Hepatocyte (in vitro differentiated cells): ENCODE results near the gene FHDC1. TPM values are rescaled to one million over a fixed set of nuclear protein-coding genes. Genes with fewer than 3 reads are reported as not detected.
A peak's percentile ranks its signal among the peaks of the same experiment; 100 is the strongest.

Experiments
- DNase-seq: peaks from one replicate; pipeline ENCODE4 v3.0.0-alpha.2; 2016; ENCODE audit warnings: low spot score
- H2AFZ ChIP-seq: fragments of 200-600 bp; sonication (generic); 2 replicates; pipeline ENCODE4 v1.6.0; 2016; ENCODE audit warnings: antibody characterized with exemption, mild to moderate bottlenecking
- H3K27ac ChIP-seq: fragments of 200-600 bp; sonication (generic); 2 replicates; pipeline ENCODE4 v1.5.1; 2016; ENCODE audit warnings: mild to moderate bottlenecking
- H3K27me3 ChIP-seq: fragments of 200-600 bp; sonication (generic); 2 replicates; pipeline ENCODE4 v1.6.1; 2016
- H3K36me3 ChIP-seq: fragments of 200-600 bp; sonication (generic); replicated peaks from 2 replicates; pipeline ENCODE4 v1.5.1; 2016; ENCODE audit warnings: low read depth; ENCODE audit not compliant: insufficient read depth
- H3K4me1 ChIP-seq: fragments of 200-600 bp; sonication (generic); 2 replicates; pipeline ENCODE4 v1.5.1; 2016; ENCODE audit warnings: mild to moderate bottlenecking, moderate library complexity; ENCODE audit not compliant: insufficient read depth
- H3K4me2 ChIP-seq: fragments of 200-600 bp; sonication (generic); 2 replicates; pipeline ENCODE4 v1.6.0; 2016
- H3K4me3 ChIP-seq: fragments of 200-600 bp; sonication (generic); 2 replicates; pipeline ENCODE4 v1.5.1; 2016; ENCODE audit warnings: mild to moderate bottlenecking
- H3K79me2 ChIP-seq: fragments of 200-600 bp; sonication (generic); 2 replicates; pipeline ENCODE4 v1.6.0; 2017; ENCODE audit warnings: mild to moderate bottlenecking
- H3K9me2 ChIP-seq: fragments of 200-600 bp; sonication (generic); replicated peaks from 2 replicates; pipeline ENCODE4 v1.6.0; 2017; ENCODE audit warnings: mild to moderate bottlenecking; ENCODE audit not compliant: insufficient read depth
- H3K9me3 ChIP-seq: fragments of 200-600 bp; sonication (generic); 2 replicates; pipeline ENCODE4 v1.5.1; 2016; ENCODE audit warnings: low read depth, mild to moderate bottlenecking
- H4K20me1 ChIP-seq: fragments of 200-600 bp; sonication (generic); 2 replicates; pipeline ENCODE4 v1.6.0; 2016; ENCODE audit warnings: mild to moderate bottlenecking; ENCODE audit not compliant: insufficient read depth, poor library complexity, severe bottlenecking
- EZH2 ChIP-seq: fragments of 200-600 bp; sonication (generic); IDR thresholded peaks from 2 replicates; pipeline ENCODE4 v1.6.1; 2016; ENCODE audit warnings: antibody characterized with exemption, mild to moderate bottlenecking, borderline replicate concordance
- EZH2phosphoT487 ChIP-seq: fragments of 200-600 bp; sonication (generic); IDR thresholded peaks from one replicate; pipeline ENCODE4 v1.6.1; 2018; ENCODE audit warnings: antibody characterized with exemption, mild to moderate bottlenecking, low read depth, moderate library complexity; ENCODE audit not compliant: unreplicated experiment, severe bottlenecking
- WGBS: methylation state at CpG from one replicate; pipeline ENCODE4 v1.1.6; 2016; ENCODE audit warnings: low lambda C conversion rate; ENCODE audit errors: missing lambda C conversion rate; 5-methylcytosine and 5-hydroxymethylcytosine counted together
- polyA plus RNA-seq: library from polyadenylated mRNA; unstranded; fragments of >200 nt; fragmentation: Nextera tagmentation; extraction: Ambion mirVana; gene quantifications from 2 replicates; pipeline ENCODE4 v1.2.1, GENCODE V29; 2016
- total RNA-seq: library from RNA; depleted of rRNA; stranded (reverse); fragments of >200 nt; gene quantifications from 2 replicates; pipeline ENCODE4 v1.2.3, GENCODE V29; 2014
- TF ChIP-seq, protein P1 (sequence below): fragments of 200-600 bp; sonication (generic); IDR thresholded peaks from 2 replicates; pipeline ENCODE4 v1.5.1; 2016; ENCODE audit warnings: antibody characterized with exemption, mild to moderate bottlenecking; ENCODE audit not compliant: poor library complexity

FHDC1 gene
- total and polyA plus RNA-seq, 2 experiments from 2014 or later = 2.1 to 3.1 TPM

DNA sequence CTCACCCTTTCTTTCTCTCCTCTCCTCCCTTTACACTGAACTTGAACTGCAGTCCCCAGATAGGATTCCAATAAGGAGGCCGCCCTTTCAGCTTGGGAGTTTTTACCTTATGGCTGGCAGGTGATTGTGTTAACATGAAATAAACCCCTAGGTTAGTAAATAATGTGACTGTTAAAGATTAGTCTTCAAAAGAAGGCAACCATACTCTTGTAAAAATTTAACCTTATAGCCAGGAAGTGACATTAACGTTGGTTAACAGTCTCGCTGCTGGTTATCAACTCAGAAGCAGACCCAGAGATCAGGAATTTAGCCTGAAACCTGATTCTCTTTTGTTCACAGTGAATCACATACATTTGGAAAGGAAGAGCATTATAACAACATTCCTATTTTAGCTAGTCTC, 15.2 kb downstream of the FHDC1 start:
- Histone ChIP-seq H4K20me1 (no peaks in the 10 kb centered on the region), H3K4me1 (peaks cover 8% of the 10 kb centered on the region), H3K9me2 (no peaks in the 10 kb centered on the region), H3K36me3 (no peaks in the 10 kb centered on the region), H2AFZ (no peak overlapping the region), H3K4me3 (no peak overlapping the region), H3K4me2 (peak overlapping the region; percentile 62), H3K27me3 (no peaks in the 10 kb centered on the region), H3K79me2 (peaks cover 19% of the 10 kb centered on the region), H3K9me3 (no peaks in the 10 kb centered on the region), H3K27ac (peak overlapping the region; percentile 29)
- no peak for TF ChIP-seq EZH2
- TF ChIP-seq, protein P1, sequence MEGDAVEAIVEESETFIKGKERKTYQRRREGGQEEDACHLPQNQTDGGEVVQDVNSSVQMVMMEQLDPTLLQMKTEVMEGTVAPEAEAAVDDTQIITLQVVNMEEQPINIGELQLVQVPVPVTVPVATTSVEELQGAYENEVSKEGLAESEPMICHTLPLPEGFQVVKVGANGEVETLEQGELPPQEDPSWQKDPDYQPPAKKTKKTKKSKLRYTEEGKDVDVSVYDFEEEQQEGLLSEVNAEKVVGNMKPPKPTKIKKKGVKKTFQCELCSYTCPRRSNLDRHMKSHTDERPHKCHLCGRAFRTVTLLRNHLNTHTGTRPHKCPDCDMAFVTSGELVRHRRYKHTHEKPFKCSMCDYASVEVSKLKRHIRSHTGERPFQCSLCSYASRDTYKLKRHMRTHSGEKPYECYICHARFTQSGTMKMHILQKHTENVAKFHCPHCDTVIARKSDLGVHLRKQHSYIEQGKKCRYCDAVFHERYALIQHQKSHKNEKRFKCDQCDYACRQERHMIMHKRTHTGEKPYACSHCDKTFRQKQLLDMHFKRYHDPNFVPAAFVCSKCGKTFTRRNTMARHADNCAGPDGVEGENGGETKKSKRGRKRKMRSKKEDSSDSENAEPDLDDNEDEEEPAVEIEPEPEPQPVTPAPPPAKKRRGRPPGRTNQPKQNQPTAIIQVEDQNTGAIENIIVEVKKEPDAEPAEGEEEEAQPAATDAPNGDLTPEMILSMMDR = no peak
- TF ChIP-seq EZH2phosphoT487 = no peak
- 16% methylated on average over 3 of the region's 3 CpGs for WGBS
- peak; percentile 29 for DNase-seq

DNA sequence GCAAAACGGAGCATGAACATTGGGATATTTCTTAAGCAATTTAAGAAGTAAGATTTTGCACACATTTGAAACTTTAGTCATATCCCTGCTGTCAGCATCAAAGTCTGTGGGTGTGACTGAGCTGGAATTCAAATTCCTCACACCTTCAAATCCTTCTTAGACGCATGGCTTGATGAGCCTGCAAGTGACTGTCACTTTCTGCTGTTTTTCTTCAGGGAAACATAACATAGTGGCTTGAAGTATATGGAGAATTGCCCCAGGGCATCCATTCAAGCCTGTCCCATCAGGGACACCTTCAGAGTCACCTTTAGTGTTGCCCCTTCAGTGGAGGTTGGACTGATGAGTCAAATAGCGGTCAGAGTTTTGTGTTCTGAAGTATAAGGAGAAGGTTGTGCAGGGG, 17.4 kb downstream of the FHDC1 start:
- no peaks in the 10 kb centered on the region for H3K9me3 ChIP-seq
- H4K20me1 ChIP-seq = no peaks in the 10 kb centered on the region
- peaks cover 12% of the 10 kb centered on the region for H3K79me2 ChIP-seq
- WGBS = 89% methylated on average over 3 of the region's 3 CpGs
- no peak overlapping the region for H3K4me3 ChIP-seq
- no peaks in the 10 kb centered on the region for H3K36me3 ChIP-seq
- H3K4me1 ChIP-seq = peaks cover 30% of the 10 kb centered on the region
- no peaks in the 10 kb centered on the region for H3K9me2 ChIP-seq
- H3K27me3 ChIP-seq = no peaks in the 10 kb centered on the region
- H2AFZ ChIP-seq = no peak overlapping the region
- no peak for TF ChIP-seq EZH2
- TF ChIP-seq, protein P1 = no peak
- TF ChIP-seq EZH2phosphoT487 = no peak
- H3K27ac ChIP-seq = no peak overlapping the region
- no peak for DNase-seq
- H3K4me2 ChIP-seq = no peak overlapping the region

DNA sequence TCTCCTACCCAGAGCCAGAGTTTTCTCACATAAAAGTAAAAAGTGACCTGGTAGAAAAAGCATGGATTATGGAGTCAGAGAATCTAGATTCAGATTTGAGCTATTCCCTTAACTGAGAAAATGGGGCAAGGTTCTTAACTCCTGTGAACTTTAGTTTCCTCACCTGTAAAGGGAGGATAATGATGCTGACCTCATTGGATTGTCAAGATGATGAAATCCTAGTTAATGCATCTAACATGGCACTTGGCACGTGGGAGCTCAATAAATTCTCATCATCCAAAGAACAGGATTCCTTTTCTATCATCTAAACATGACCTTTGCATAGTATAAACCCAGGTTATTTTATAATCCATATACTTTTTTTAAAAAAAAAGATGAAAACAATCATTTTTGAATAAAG, 18.6 kb downstream of the FHDC1 start:
- Histone ChIP-seq H4K20me1 (no peaks in the 10 kb centered on the region), H3K9me3 (no peaks in the 10 kb centered on the region), H3K9me2 (no peaks in the 10 kb centered on the region), H3K4me2 (no peak overlapping the region), H3K27me3 (no peaks in the 10 kb centered on the region), H2AFZ (no peak overlapping the region), H3K4me3 (no peak overlapping the region), H3K36me3 (no peaks in the 10 kb centered on the region), H3K79me2 (peaks cover 8% of the 10 kb centered on the region), H3K27ac (no peak overlapping the region), H3K4me1 (peaks cover 35% of the 10 kb centered on the region)
- WGBS = 83% methylated on average over 1 of the region's 1 CpG
- no peak for TF ChIP-seq EZH2phosphoT487
- TF ChIP-seq EZH2 = no peak
- TF ChIP-seq, protein P1 = no peak
- no peak for DNase-seq

DNA sequence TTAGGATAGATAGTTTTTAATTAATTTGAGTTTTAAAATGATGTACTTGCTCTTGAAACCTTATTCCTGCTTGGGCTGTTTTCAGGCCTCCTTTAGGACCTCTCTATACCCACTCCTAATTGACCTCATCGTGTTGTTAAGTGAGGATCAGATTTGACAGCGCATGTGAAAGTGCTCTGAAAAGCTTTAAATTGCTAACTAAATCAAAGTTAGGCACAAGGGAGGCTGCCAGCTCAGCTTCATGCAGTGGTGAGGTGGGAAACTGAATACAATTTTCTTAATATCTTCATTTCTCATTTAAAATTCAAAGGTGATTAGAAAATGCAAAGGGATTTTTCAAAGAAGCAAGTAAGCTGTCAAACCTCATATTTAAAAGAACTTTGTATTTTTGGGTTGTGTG, 20.0 kb downstream of the FHDC1 start:
- peaks cover 35% of the 10 kb centered on the region for H3K4me1 ChIP-seq
- no peaks in the 10 kb centered on the region for H4K20me1 ChIP-seq
- H3K36me3 ChIP-seq = no peaks in the 10 kb centered on the region
- no peaks in the 10 kb centered on the region for H3K9me2 ChIP-seq
- H2AFZ ChIP-seq = no peak overlapping the region
- no peaks in the 10 kb centered on the region for H3K9me3 ChIP-seq
- no peak overlapping the region for H3K4me3 ChIP-seq
- TF ChIP-seq EZH2phosphoT487 (no peak), EZH2 (no peak)
- TF ChIP-seq, protein P1 = no peak
- DNase-seq = no peak
- H3K79me2 ChIP-seq = peaks cover 8% of the 10 kb centered on the region
- H3K4me2 ChIP-seq = peak overlapping the region; percentile 65
- H3K27ac ChIP-seq = peak overlapping the region; percentile 96
- WGBS = 69% methylated on average over 2 of the region's 2 CpGs
- H3K27me3 ChIP-seq = no peaks in the 10 kb centered on the region
